Effector CD4-positive, alpha-beta T cell (primary cell): ENCODE results near the gene RNF17.
"Not testable (repeated sequence)": the region's sequence is repeated elsewhere in the genome, so short reads cannot be mapped to it uniquely, and the experiment has no call there.

Experiments used
- DNase-seq: peaks from one replicate; pipeline ENCODE4 v3.0.0-alpha.2; 2020

Gene RNF17

DNA sequence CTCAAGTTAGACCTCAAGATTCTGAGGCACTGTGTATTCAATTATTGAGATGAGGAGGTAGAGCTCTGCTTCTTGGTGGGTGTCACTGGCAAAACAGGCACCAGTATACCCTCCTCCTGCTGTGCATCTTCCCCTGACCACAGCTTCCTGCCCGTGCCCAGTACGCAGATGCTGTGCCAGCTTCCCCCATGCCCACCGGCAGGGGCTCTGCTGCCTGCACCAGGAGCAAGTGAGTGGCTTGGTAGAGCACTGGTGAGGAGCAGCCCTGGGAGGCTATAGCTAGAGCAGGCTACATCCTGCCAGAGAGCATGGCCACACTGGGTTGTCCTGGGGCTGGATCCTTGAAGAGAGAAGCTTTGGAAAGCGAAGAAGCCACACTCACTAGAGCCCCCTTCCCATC is 21.0 kb upstream of the RNF17 start:
- no peak for DNase-seq

DNA sequence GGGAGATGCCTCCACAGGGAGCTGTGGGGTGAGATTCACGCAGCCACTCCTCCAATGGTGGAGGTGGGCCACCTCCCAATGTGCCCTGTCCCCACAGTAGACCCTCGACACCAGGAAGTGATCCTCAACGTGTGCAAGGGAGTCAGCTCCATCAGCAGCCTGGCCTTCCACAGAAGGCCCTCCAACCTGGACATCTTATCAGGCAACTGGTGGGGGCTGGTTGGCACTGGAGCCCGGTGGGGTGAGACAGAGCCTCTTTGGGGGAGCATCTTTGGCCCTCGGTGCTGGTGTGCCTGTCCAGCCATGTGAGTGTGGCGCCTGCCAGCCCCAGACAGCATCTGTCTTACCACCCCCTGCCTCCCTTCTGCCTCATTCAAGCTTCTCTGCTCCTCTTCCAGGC is 19.7 kb upstream of the RNF17 start:
- no peak for DNase-seq

DNA sequence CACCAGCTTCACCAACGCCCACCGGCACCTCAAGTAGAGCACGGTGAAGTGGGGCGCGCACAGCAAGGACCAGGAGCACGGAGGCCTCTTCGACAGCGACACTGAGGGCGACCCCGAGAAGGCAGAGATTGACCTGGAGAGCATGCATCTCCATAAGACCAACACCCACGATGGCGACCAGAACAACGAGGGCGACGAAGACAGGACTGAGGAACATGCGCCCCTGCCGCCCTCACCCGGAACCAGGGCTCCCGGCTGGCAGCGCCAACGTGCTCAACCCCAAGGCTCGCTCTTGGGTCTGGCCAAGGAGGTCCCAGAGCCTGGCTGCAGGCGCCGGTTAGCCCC is 18.5 kb upstream of the RNF17 start:
- no peak for DNase-seq

GRCh38 chr13:24745861-24746617 is 17.9 kb upstream of the RNF17 start:
- no peak for DNase-seq

- DNase-seq = no peak
Observed at GRCh38 chr13:24746618-24747247, 17.2 kb upstream of the RNF17 start.

GRCh38 chr13:24747248-24748060 is 16.5 kb upstream of the RNF17 start:
- DNase-seq = no peak

DNA sequence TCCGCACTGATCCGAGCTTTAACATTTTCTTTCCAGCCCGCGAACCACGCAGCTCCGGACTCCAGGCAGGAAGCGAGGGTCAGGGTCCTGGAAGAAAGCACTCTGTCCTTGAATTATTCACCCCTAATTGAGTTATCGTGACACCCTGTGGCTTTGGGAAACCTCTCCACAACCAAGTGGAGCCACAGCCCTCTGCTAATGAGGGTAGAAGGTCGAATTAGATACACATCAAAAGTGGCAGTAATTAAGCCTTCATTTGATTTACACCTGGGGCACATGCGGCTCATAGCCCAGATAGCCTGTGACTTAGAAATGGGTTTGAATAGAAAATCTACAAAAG is 15.9 kb upstream of the RNF17 start:
- no peak for DNase-seq

GRCh38 chr13:24759197-24759596 is 4.8 kb upstream of the RNF17 start:
- no peak for DNase-seq

GRCh38 chr13:24764276-24764630 is 284 bp downstream of the RNF17 start:
- DNase-seq = no peak

GRCh38 chr13:24777171-24777570 is 13.2 kb downstream of the RNF17 start:
- DNase-seq = no peak

DNA sequence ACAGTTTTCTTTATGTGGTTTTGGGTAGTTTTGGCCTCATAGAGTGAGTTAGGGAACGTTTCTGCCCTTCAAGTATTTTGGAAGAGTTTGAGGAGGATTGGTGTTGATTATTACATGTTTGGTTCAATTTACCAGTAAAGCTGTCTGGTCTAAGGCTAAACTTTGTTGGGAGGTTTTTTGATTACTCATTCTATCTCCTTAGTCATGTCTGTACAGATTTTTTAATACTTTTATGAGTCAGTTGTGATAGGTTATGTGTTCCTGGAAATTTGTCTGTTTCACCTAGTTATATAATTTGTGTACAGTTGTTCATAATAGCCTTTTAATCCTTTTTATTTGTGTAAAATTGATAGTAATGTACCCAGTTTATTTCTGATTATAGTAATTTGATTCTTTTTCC is 20.4 kb downstream of the RNF17 start:
- no peak for DNase-seq

GRCh38 chr13:24788538-24788937 is 24.6 kb downstream of the RNF17 start:
- no peak for DNase-seq

DNA sequence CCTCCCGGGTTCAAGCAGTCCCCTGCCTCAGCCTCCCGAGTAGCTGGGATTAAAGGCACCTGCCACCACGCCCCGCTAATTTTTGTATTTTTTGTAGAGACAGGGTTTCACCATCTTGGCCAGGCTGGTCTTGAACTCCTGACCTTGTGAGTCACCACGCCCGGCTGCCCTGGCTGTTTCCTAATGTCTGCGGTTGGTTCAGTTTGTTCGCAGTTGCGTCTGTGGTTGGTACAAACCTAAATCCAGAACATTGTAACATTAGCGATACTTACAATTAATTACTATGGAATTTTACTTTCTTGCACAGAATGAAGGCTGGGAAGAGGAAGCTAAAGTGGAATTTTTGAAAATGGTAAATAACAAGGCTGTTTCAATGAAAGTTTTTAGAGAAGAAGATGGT is 38.1 kb downstream of the RNF17 start:
- DNase-seq = no peak

GRCh38 chr13:24821207-24821606 is 57.2 kb downstream of the RNF17 start:
- DNase-seq = no peak

GRCh38 chr13:24822640-24823039 is 58.7 kb downstream of the RNF17 start:
- no peak for DNase-seq

DNA sequence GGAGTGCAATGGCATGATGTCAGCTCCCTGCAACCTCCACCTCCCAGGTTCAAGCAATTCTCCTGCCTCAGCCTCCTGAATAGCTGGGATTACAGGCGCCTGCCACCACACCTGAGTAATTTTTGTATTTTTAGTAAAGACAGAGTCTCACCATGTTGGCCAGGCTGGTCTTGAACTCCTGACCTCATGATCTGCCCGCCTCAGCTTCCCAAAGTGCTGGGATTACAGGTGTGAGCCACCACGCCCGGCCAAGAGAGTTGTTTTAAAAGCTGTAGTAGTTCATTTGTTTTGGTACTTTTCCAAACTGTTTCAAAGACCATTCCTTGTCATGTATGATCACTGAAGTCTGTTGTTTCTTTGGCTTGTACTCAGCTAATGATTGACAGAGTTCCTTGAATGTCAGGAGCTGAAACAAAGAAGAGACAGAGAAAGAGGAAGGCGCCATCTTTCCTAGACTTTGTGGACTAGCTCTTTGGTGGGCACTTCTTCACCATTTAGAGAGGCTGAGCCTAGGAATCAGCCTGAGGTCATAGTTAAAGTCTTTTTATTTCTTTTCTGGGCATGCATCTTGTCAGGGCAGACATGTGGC is 59.2 kb downstream of the RNF17 start:
- not testable (repeated sequence) for DNase-seq

DNA sequence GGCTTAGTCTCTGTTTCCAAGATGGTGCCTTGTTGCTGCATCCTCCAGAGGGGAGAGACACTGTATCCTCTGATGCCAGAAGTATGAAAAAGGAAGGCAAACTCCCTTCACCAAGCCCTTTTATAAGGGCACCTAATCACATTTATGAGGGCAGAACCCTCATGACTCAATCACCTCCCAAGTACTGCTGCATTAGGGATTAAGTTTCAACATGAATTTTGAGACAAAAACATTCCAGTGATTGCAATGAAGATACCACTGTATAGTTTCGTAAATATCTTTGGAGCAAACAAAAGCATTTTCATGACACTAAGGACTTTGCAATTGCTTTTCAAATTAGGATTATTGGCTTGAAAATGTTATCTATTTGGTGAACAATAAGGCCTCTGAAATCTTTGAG is 63.8 kb downstream of the RNF17 start:
- DNase-seq = no peak

GRCh38 chr13:24834902-24835510 is 71.0 kb downstream of the RNF17 start:
- no peak for DNase-seq

DNA sequence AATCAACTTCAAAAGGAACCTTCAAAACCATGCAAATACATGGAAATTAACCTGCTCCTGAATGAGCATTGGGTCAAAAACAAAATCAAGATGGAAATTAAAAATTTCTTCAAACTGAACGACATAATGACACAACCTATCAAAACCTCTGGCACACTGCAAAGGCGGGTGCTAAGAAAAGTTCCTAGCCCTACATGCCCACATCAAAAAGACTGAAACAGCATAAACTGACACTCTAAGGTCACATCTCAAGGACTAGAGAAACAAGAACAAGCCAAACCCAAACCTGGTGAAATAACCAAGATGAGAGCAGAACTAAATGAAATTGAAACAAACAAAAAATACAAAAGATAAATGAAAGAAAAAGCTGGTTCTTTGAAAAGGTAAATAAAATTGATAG is 73.6 kb downstream of the RNF17 start:
- DNase-seq = not testable (repeated sequence)

DNA sequence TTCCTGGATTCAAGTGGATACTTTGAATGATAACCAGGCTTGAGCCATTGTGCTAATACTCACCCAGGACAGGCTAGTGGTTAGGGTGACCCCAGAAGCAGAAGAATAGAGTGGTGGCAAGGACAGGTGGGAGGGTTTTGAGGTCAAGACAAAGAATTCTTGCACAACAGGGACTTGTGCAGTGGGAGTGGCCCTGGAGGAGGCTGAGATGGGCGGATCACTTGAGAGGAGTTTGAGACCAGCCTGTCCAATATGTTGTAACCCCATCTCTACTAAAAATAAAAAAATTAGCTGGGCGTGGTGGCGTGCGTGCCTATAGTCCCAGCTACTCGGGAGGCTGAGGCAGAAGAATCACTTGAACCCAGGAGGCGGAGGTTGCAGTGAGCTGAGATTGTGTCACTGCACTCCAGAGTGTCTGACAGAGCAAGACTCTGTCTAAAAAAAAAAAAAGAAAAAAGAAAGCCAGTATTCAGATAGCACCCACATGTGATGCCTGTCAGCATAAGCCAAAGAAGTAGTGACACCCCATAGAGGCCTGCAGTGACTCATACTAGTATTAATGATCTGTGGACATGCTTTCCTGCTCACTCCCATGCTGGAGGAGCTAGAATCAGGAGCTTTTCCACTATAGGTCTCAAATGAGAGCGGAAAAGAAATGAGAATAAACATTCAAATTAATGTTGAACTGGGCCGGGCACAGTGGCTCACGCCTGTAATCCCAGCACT is 78.7 kb downstream of the RNF17 start:
- no peak for DNase-seq

DNA sequence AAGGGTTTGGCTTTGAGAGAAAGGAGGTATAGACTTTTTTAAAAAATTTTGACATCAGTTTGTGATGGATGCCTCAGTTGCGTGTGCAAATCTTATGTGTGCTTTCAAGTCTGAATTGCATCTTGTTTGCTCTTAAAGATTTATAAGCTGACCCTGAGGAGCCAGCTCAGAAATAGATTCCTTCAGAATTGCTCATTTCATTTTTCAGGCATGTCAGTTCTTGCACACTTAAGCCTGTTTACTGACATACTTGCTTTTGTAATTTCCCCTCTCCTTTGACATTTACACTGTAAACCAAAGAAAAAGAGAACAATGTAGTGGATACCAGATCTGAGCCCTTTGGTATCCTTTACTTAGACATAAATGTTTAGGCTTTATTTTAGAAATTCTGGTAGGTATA is 87.6 kb downstream of the RNF17 start:
- DNase-seq = no peak

- no peak for DNase-seq
Observed at GRCh38 chr13:24854311-24854710, 90.3 kb downstream of the RNF17 start.

DNA sequence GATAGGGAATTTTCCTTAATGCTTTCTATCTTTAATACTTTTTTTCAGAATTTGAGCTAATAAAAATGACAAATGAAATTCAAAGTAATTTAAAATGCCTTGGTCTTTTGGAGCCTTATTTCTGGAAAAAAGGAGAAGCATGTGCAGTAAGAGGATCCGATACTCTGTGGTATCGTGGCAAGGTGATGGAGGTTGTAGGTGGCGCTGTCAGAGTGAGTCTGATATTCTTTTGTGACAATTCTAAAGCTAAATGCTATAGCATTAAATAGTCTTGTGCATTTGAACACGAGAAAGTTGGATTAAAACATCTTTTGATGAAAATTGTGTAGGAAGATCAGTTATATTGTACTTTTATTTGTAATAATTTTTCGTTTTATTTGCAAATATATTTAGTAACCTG is 95.0 kb downstream of the RNF17 start:
- DNase-seq = no peak
